Fibroblast of lung (primary cell): ENCODE measurements around the gene ARMH1. TPM values are rescaled to one million over a fixed set of nuclear protein-coding genes. Genes with fewer than 3 reads are reported as not detected.

Experiments used
- DNase-seq, 2 donors: peaks; one replicate each; pipeline versions ENCODE4 v3.0.0 to v3.0.0-alpha.2; 2010; ENCODE audit warnings: low read depth in 2 of 2
- H2AFZ ChIP-seq: 2 replicates; pipeline ENCODE4 v1.5.1; 2012; ENCODE audit warnings: low read length, control low read depth, inconsistent platforms
- H3K27ac ChIP-seq: 2 replicates; pipeline ENCODE4 v1.5.1; 2011; ENCODE audit warnings: low read length, control low read depth; ENCODE audit not compliant: insufficient read depth
- H3K27me3 ChIP-seq: 2 replicates; pipeline ENCODE4 v1.5.1; 2011; ENCODE audit warnings: mild to moderate bottlenecking, low read length; ENCODE audit not compliant: control insufficient read depth, insufficient read depth
- H3K36me3 ChIP-seq: 2 replicates; pipeline ENCODE4 v1.5.1; 2011; ENCODE audit warnings: low read length; ENCODE audit not compliant: control insufficient read depth, insufficient read depth
- H3K4me1 ChIP-seq: 2 replicates; pipeline ENCODE4 v1.5.1; 2011; ENCODE audit warnings: low read length; ENCODE audit not compliant: control insufficient read depth, insufficient read depth; ENCODE audit errors: extremely low read depth
- H3K4me2 ChIP-seq: 2 replicates; pipeline ENCODE4 v1.5.1; 2011; ENCODE audit warnings: low read length, control low read depth; ENCODE audit not compliant: insufficient read depth; ENCODE audit errors: extremely low read depth
- H3K4me3 ChIP-seq, 4 experiments: fragments of 200-600 bp in 1 of 4; sonication (generic) in 1 of 4; replicated peaks in 1 of 4; 2 replicates each; pipeline ENCODE4 v1.5.1; 2011 to 2016; ENCODE audit warnings: low read length in 4 of 4, low read depth in 3 of 4, mild to moderate bottlenecking in 3 of 4, control low read depth in 2 of 4, inconsistent platforms in 1 of 4, mixed read lengths in 1 of 4; ENCODE audit not compliant: insufficient read depth in 1 of 4; ENCODE audit errors: control extremely low read depth in 1 of 4
- H3K79me2 ChIP-seq: 2 replicates; pipeline ENCODE4 v1.5.1; 2012; ENCODE audit warnings: mild to moderate bottlenecking, low read length, inconsistent platforms; ENCODE audit not compliant: control insufficient read depth, insufficient read depth
- H3K9ac ChIP-seq: 2 replicates; pipeline ENCODE4 v1.5.1; 2011; ENCODE audit warnings: mild to moderate bottlenecking, low read length, control low read depth; ENCODE audit not compliant: insufficient read depth
- H3K9me3 ChIP-seq: 2 replicates; pipeline ENCODE4 v1.5.1; 2012; ENCODE audit warnings: low read depth, low read length; ENCODE audit not compliant: control insufficient read depth, insufficient read depth
- H4K20me1 ChIP-seq: 2 replicates; pipeline ENCODE4 v1.5.1; 2011; ENCODE audit warnings: low read length; ENCODE audit not compliant: control insufficient read depth, insufficient read depth; ENCODE audit errors: extremely low read depth
- EZH2 ChIP-seq: IDR thresholded peaks from 2 replicates; pipeline ENCODE4 v1.5.1; 2012; ENCODE audit warnings: low read length, control low read depth, mild to moderate bottlenecking; ENCODE audit errors: missing control alignments
- polyA plus RNA-seq, 2 donors: library from polyadenylated mRNA; depleted of rRNA in 1 of 2; stranded (reverse) in 1 of 2; unstranded in 1 of 2; fragments of >200 nt; gene quantifications; 2 replicates each; pipeline ENCODE4 v1.2.1, GENCODE V29; 2011 to 2012; ENCODE audit warnings: missing spikeins in 1 of 2
- total RNA-seq: library from RNA; depleted of rRNA; stranded (reverse); fragments of >200 nt; gene quantifications from 2 replicates; pipeline ENCODE4 v1.2.1, GENCODE V29; 2014
- TF ChIP-seq, protein P1 (sequence below), 2 donors: IDR thresholded peaks in 1 of 2; conservative IDR thresholded peaks in 1 of 2; 1 replicate in 1 of 2; 2 replicates in 1 of 2; pipeline ENCODE4 v1.5.1; 2011 to 2012; ENCODE audit warnings: low read length in 2 of 2, control low read depth in 1 of 2, inconsistent platforms in 1 of 2, low read depth in 1 of 2, mild to moderate bottlenecking in 1 of 2

Gene ARMH1
- total and polyA plus RNA-seq, 2 donors (not counting 1 experiment from before 2014, with no cell fraction given), result 2.4 to 6.4 TPM

DNA sequence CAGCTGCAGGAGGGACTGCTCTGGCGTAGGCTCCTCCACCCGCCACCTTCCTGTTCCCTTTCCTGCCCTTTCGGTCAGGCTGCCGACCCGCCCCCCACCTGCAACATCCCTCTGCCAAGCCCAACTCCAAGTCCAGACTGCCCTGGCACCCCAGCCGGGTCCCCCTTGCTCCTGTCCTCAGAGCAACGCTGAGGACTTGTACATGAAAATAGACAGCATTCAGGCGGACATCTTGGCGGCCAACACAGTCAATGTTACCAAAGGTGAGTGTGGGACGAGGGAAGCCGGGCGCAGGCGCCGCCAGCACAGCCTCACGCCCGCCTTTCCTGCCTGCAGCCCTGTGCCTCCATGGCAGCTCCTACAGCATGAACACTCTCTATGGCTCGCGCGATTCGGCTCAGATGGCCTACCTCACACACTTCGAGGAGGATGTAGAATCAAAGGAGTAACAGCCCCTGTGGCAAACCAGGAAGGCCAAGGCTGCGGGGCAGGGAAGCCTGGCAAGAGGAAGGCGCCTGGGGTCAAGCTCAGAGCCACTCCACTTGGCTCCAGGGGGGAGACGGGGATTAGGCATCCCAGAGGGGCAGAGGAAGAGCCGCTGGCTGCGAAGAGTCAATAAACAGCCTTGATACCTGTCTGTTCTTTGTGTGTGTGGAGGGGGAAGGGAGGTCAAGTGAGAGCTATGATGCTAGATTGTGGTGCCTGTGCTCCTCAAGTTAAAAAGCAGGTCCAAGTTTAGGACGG, 50.6 kb downstream of the ARMH1 start:
- H3K4me3 ChIP-seq, result no peak overlapping the region
- DNase-seq, result no peak
- no peak overlapping the region for H3K4me2 ChIP-seq
- H3K36me3 ChIP-seq, result no peaks in the 10 kb centered on the region
- H3K79me2 ChIP-seq, result no peaks in the 10 kb centered on the region
- H3K9ac ChIP-seq, result no peak overlapping the region
- H3K9me3 ChIP-seq, result no peaks in the 10 kb centered on the region
- peaks cover 3% of the 10 kb centered on the region for H3K4me1 ChIP-seq
- H2AFZ ChIP-seq, result no peak overlapping the region
- TF ChIP-seq EZH2, result no peak
- TF ChIP-seq, protein P1, sequence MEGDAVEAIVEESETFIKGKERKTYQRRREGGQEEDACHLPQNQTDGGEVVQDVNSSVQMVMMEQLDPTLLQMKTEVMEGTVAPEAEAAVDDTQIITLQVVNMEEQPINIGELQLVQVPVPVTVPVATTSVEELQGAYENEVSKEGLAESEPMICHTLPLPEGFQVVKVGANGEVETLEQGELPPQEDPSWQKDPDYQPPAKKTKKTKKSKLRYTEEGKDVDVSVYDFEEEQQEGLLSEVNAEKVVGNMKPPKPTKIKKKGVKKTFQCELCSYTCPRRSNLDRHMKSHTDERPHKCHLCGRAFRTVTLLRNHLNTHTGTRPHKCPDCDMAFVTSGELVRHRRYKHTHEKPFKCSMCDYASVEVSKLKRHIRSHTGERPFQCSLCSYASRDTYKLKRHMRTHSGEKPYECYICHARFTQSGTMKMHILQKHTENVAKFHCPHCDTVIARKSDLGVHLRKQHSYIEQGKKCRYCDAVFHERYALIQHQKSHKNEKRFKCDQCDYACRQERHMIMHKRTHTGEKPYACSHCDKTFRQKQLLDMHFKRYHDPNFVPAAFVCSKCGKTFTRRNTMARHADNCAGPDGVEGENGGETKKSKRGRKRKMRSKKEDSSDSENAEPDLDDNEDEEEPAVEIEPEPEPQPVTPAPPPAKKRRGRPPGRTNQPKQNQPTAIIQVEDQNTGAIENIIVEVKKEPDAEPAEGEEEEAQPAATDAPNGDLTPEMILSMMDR (conservative IDR thresholded peaks at IDR 0.05 in 1 of 2, IDR thresholded peaks at IDR 0.05 in 1 of 2; ENCODE audit: low read depth in 1 of 2, low read length in 2 of 2), result no peak
- no peaks in the 10 kb centered on the region for H4K20me1 ChIP-seq
- H3K27me3 ChIP-seq, result no peaks in the 10 kb centered on the region
- no peak overlapping the region for H3K27ac ChIP-seq

DNA sequence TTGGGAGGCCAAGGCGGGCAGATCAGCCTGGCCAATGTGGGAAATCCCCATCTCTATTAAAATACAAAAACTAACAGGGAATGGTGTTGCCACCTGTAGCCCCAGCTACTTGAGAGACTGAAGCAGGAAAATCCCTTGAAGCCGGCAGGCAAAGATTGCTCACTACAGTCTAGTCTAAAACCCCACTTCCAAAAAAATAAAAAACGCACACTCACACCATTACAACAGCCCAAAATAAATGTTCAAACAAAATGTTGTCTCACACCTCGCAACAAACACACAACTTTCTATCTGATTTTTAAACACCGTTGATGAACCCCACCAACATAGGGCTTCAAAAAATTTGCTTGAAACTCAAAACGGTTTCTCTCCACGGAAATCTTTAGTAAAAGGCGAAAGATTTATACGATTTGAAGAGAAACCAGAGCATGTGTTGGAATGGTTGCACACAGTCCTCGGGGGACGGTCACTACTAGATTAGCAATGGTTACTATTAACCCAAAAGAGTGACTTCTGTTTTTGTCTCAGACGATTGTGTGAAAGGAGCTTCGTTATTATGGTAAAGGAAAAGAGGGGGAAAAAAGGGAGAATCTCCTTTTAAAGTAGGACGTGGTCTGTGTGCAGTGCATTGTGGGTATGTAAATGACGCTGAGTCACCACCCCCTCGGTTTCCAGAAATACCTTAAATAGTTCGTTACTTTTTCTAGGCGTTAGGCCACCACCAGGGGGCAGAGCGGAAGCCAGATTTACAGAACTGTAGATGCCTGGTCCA, 56.4 kb downstream of the ARMH1 start, which contains the start of gene RNU5D-1:
TSS of gene RNU5D-1 (minus strand) at position 430 of the 772 bp plus-strand sequence.
- H3K9me3 ChIP-seq, result no peaks in the 10 kb centered on the region
- H3K4me2 ChIP-seq, result peak within 1 kb of the TSS; percentile 51
- H3K36me3 ChIP-seq, result no peaks in the 10 kb centered on the region
- peak; percentile 98 for DNase-seq
- H3K4me1 ChIP-seq, result peaks cover 5% of the 10 kb centered on the region
- H3K4me3 ChIP-seq, result peak within 1 kb of the TSS in 2 of 4 experiments; percentile 31 to 47
- no peaks in the 10 kb centered on the region for H4K20me1 ChIP-seq
- peak within 1 kb of the TSS; percentile 73 for H2AFZ ChIP-seq
- TF ChIP-seq, protein P1 (conservative IDR thresholded peaks at IDR 0.05 in 1 of 2, IDR thresholded peaks at IDR 0.05 in 1 of 2; ENCODE audit: low read depth in 1 of 2, low read length in 2 of 2), result peak; percentile 79 to 80
- TF ChIP-seq EZH2, result no peak
- no peaks in the 10 kb centered on the region for H3K79me2 ChIP-seq
- no peaks in the 10 kb centered on the region for H3K27me3 ChIP-seq
- H3K27ac ChIP-seq, result peak within 1 kb of the TSS; percentile 96
- H3K9ac ChIP-seq, result peak within 1 kb of the TSS; percentile 69

DNA sequence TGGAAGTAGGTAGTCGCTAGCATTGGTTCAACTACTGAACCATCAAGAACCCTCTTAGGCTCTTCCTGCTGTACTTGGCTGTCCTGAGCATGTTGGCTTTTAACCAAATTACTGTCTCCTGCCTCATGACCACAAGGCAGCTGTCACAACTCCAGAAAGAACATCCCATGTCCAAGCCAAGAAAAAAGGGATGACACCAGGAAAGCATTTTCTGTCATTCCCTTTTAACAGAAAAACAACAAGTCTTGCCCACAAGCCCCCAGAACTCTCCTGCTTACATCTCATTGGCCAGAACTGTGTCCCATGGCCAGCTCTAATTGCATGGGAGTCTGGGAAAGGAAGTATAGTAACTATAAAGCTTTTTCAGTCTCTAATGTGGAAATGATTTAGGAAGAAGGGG, 58.9 kb downstream of the ARMH1 start:
- Histone ChIP-seq H3K27ac (no peak overlapping the region), H3K79me2 (no peaks in the 10 kb centered on the region), H2AFZ (peak overlapping the region; percentile 32), H3K9me3 (no peaks in the 10 kb centered on the region), H4K20me1 (no peaks in the 10 kb centered on the region), H3K4me1 (peaks cover 2% of the 10 kb centered on the region), H3K36me3 (no peaks in the 10 kb centered on the region), H3K27me3 (no peaks in the 10 kb centered on the region), H3K4me2 (peak overlapping the region; percentile 27), H3K4me3 (no peak overlapping the region), H3K9ac (no peak overlapping the region)
- peak; percentile 68 to 71 for DNase-seq
- TF ChIP-seq EZH2, result no peak
- TF ChIP-seq, protein P1 (conservative IDR thresholded peaks at IDR 0.05 in 1 of 2, IDR thresholded peaks at IDR 0.05 in 1 of 2; ENCODE audit: low read depth in 1 of 2, low read length in 2 of 2), result no peak
